ENCODE measurements around the gene DRAM1.
"Not testable (repeated sequence)": the region's sequence is repeated elsewhere in the genome, so short reads cannot be mapped to it uniquely, and the experiment has no call there.

Gene DRAM1

GRCh38 chr12:101859664-101860607, 17.4 kb upstream of the DRAM1 start:
- DNase-seq (ENCODE audit: low read depth in 2 of 2): no peak

DNA sequence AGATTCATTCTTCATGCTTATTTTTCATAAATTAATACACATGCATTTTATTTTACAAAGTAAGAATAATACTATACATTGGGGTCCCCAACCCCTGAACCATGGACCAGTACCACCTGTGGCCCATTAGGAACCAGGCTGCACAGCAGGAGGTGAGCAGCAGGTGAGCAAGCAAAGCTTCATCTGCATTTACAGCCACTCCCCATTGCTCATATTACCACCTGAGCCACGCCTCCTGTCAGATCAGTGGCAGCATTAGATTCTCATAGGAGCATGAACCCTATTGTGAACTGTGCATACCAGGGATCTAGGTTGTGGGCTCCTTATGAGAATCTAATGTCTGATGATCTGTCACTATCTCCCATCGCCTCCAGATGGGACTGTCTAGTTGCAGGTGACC, 15.7 kb upstream of the DRAM1 start:
- DNase-seq (ENCODE audit: low read depth in 2 of 2): not testable (repeated sequence)

GRCh38 chr12:101862245-101862644, 15.1 kb upstream of the DRAM1 start:
- no peak for DNase-seq (ENCODE audit: low read depth in 2 of 2)

DNA sequence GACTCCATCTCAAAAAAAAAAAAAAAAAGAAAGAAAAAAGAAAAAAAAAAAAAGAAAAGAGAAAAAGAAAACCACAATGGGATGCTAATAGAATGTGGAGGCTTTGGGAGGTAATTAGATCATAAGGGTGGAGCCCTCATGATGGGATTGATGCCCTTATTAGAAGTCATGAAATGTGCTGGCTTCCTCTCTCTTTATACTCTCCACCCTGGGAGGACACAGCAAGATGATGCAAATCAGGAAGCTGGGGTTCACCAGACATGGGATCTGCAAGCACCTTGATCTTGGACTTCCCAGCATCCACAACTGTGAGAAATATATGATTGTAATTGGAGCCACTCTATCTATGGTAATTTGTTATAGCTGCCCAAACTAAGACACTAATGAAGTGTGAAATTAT, 13.4 kb upstream of the DRAM1 start:
- no peak for DNase-seq (ENCODE audit: low read depth in 2 of 2)

- no peak for DNase-seq (ENCODE audit: low read depth in 2 of 2)
These were observed 10.6 kb upstream of the DRAM1 start for GRCh38 chr12:101866615-101867373.

DNA sequence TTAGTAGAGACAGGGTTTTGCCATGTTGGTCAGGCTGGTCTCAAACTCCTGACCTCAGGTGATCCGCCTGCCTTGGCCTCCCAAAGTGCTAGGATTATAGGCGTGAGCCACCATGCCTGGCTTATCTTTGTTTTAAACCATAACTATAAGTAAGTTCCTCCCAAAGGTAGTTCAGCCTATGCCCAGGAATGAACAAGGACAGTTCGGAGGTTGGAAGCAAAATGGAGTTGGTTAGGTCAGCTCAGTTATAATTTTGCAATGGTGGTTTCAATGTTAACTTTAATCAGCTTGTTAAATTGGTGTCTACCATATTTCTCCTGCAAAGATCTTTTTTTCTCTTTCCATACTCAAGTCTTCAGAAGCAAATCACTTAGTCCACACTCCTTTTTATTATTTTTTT, 9.8 kb upstream of the DRAM1 start:
- not testable (repeated sequence) for DNase-seq (ENCODE audit: low read depth in 2 of 2)

- no peak for DNase-seq (ENCODE audit: low read depth in 2 of 2)
These were observed 6.5 kb upstream of the DRAM1 start for GRCh38 chr12:101870925-101871324.

- DNase-seq (ENCODE audit: low read depth in 2 of 2): no peak
These were observed 2.2 kb upstream of the DRAM1 start for GRCh38 chr12:101875162-101875561.

DNA sequence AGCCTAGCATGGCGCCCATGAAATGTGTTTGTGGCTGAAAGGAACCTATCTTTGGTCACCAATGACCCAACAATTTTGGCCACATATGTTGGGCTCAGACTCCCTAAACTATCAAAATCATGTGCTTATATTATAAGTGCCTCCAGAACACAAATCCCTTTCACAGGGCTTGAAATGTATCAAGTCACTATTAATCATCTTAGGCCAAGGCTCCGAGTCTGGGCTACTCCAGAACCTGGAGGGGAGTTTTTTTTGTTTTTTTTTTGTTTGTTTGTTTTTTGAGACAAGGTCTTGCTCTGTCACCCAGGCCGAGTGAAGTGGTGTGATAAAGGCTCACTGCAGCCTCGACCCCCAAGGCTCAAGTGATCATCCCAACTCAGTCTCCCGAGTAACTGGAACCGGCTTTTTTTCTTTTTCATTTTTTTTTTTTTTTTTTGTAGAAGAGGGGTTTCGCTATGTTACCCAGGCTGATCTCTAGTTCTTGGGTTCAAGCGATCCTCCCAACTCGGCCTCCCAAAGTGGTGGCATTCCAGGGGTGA, 989 bp upstream of the DRAM1 start:
- no peak for DNase-seq (ENCODE audit: low read depth in 2 of 2)

- no peak for DNase-seq (ENCODE audit: low read depth in 2 of 2)
These were observed 444 bp downstream of the DRAM1 start for GRCh38 chr12:101877806-101878242.

DNA sequence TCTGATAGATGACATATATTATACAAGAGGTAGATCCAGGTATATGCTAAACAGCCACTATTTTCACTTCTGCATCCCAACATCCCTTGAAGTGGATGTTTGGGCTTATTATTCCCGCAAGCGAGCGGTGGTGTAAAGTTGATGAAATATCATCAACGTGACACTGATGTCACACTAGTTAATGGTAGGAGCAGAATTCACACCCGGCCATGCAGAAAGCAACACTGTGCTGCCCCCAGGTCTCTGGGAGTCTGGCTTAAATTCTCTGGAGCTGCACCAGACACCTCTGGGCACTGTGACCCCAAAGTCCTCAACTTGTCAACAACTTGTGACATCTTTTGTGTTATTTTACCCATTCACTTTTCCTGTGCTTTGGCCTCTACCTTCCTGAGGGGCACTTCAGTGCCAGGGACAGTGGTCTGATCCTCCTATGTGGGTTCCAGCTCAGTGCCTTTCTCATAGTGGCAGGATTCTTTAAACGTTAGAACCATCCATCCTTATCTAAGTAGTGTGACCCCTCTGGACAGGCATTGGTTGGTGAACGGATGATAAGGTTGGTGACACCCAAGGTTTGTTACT, 952 bp downstream of the DRAM1 start:
- no peak for DNase-seq (ENCODE audit: low read depth in 2 of 2)

DNA sequence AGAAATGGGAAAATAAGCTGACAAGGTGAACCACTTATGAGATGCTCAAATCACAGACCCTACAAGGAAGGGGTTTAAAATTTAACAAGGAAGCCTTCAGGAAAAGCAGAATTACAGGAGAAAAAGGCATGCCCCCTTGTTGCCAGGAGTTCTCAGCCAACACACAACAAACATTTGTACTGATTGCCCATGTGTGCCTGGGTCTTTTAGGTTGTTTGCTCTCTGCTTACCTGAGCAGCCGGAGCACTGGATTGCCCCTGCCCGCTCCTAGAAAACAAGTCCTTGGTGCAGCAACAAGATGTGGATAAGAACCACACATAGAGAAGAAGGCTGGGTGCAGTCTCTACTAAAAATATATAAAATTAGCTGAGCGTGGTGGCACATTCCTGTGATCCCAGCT, 3.4 kb downstream of the DRAM1 start:
- no peak for DNase-seq (ENCODE audit: low read depth in 2 of 2)

DNA sequence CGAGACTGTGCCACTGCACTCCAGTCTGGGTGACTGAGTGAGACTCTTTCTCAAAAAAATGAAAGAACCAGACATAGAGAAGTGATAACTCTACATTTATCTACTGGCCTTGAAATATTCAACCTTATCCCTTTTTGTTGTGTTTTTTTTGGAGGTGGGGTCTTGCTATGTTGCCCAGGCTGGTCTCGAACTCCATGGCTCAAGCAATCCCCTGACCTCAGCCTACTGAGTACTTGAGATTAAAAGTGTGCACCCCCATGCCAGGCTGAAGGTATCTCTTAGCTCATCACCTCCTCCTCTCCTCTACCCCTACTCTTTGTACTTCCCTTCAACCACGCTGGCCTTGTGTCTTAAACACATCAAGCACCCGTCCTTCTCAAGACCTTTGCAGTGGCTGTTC, 3.8 kb downstream of the DRAM1 start:
- DNase-seq (ENCODE audit: low read depth in 2 of 2): no peak

DNA sequence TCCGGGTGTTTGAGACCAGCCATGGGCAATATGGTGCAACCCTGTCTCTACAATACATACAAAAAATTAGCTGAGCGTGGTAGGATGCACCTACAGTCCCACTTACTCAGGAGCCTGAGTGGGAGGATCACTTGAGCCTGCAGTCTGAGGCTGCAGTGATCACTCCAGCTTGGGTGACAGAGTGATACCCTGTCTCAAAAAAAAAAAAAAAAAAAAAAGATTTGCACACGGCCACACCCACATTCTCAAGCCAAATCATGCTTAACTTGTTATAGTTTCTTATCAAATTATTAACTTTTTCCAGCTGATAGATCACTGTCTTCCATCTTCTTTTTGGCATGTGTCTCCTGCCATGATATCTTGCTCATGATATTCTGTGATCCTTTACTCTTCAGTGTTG, 6.8 kb downstream of the DRAM1 start:
- no peak for DNase-seq (ENCODE audit: low read depth in 2 of 2)

GRCh38 chr12:101884781-101885340, 7.5 kb downstream of the DRAM1 start:
- not testable (repeated sequence) for DNase-seq (ENCODE audit: low read depth in 2 of 2)

- DNase-seq (ENCODE audit: low read depth in 2 of 2): no peak
These were observed 8.7 kb downstream of the DRAM1 start for GRCh38 chr12:101885912-101886561.

DNA sequence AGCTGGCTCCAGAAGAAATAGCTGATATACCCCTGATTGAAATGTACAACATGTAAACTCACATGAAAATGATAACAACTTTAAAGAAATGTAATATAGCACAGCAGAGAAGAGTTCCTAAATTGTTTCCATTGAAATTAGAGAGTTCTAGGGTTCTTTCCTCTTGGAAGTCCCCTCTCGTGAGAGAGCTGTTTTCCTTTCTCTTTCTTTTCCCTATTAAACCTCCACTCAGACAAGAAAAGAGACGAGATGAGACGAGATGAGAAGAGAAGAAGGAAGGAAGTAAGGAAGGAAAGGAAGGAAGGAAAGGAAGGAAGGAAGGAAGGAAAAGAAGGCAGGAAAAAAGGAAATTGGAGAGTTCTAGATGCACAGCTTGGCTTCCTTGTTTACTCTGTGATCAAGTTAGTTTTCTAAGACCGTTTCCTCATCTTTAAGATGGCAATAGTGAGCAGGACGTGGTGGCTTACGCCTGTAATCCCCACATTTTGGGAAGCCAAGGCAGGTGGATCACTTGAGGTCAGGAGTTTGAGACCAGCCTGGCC, 11.9 kb downstream of the DRAM1 start:
- DNase-seq (ENCODE audit: low read depth in 2 of 2): no peak

DNA sequence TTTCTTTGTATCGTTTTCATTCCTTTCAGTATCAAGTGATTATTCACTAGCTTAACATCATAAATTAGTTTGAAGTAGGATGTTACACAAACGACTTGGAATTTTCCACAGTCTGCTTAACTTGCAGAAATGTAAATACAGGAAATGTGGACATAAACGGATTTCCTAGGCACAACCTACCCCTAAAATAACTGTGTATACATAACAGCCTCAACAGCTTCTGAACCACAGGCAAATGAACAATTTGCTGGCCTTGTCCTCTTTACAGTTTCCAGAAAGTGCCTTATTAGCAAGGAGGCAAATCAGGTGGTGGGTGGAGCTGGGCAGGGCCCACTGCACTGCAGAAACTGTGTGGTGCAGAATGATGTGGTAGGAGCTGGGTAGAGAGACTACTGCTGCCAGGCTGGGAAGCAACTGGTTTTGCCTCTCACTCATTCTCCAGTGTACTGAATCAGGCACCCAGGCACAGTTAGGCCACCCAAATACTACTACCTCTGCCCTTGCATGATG, 14.1 kb downstream of the DRAM1 start:
- no peak for DNase-seq (ENCODE audit: low read depth in 2 of 2)

GRCh38 chr12:101892794-101893193, 15.4 kb downstream of the DRAM1 start:
- no peak for DNase-seq (ENCODE audit: low read depth in 2 of 2)

- no peak for DNase-seq (ENCODE audit: low read depth in 2 of 2)
These were observed 24.4 kb downstream of the DRAM1 start for GRCh38 chr12:101901777-101902176.

- DNase-seq (ENCODE audit: low read depth in 2 of 2): no peak
These were observed 25.3 kb downstream of the DRAM1 start for GRCh38 chr12:101902641-101903040.
